ENCODE results near the gene PRR9. TPM values are rescaled to one million over a fixed set of nuclear protein-coding genes. Genes with fewer than 3 reads are reported as not detected.

The PRR9 gene
- total and polyA plus RNA-seq, 8 donors = not detected

DNA sequence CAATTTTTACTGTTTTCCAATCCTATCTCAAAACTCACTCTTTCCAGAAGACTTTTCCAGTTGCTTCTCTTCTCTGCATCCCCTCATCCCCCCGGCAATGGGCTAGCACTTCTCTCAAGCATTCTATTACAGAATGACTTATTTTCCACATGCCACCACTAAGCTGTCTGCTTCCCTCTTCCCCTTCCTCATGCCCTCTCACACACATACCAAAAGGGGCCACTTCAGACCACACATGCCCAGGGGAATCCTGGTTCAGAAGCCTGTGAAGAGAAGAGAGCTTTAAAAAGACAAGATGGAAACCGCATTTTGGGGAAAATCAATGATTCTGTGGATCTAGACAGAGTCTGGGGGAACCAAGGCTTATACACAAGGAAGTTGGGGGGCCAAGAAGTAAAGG is 33.7 kb downstream of the PRR9 start:
- peaks cover 0 to 54% (median 0%) of the 10 kb centered on the region in 3 donors for H3K27me3 ChIP-seq
- no peaks in the 10 kb centered on the region for H3K4me1 ChIP-seq
- no peak overlapping the region for H3K4me3 ChIP-seq
- no peak overlapping the region for H3K27ac ChIP-seq
- no peak for DNase-seq
- H3K36me3 ChIP-seq = no peaks in the 10 kb centered on the region
- H3K9me3 ChIP-seq = no peaks in the 10 kb centered on the region
- WGBS, 5 donors = 78 to 91% (median 81%) methylated on average over 2 of the region's 2 CpGs
- intact Hi-C loops (cut with DNase I; ENCODE audit: low total_unique reads) = no loop called here
- TF ChIP-seq POLR2AphosphoS5 (IDR thresholded peaks at IDR 0.05) = no peak

DNA sequence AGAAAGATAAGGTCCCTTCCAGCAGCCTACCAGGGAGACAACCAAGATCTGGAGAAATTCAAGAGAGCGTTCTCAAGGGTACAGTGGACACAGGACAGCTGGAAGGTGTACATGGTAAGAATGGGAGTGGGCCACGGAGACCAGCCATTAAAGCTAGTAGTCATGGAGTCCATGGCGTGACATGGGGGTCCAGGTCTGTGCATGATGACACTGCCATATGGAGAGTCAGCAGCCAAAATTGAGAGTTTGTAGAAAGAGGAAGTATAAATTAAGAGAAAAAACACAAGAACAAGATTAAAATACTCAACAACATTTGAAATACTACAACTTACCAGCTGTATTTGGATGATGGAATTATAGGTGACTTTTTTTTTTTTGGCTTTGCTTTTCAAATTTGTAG is 34.2 kb downstream of the PRR9 start:
- no peaks in the 10 kb centered on the region for H3K9me3 ChIP-seq
- no peaks in the 10 kb centered on the region for H3K36me3 ChIP-seq
- WGBS, 5 donors = 76 to 92% (median 80%) methylated on average over 3 of the region's 3 CpGs
- H3K4me3 ChIP-seq = no peak overlapping the region
- no peak overlapping the region for H3K27ac ChIP-seq
- no peaks in the 10 kb centered on the region for H3K4me1 ChIP-seq
- TF ChIP-seq POLR2AphosphoS5 (IDR thresholded peaks at IDR 0.05) = no peak
- TF ChIP-seq POLR2A (IDR thresholded peaks at IDR 0.05) = no peak
- TF ChIP-seq, protein P1, sequence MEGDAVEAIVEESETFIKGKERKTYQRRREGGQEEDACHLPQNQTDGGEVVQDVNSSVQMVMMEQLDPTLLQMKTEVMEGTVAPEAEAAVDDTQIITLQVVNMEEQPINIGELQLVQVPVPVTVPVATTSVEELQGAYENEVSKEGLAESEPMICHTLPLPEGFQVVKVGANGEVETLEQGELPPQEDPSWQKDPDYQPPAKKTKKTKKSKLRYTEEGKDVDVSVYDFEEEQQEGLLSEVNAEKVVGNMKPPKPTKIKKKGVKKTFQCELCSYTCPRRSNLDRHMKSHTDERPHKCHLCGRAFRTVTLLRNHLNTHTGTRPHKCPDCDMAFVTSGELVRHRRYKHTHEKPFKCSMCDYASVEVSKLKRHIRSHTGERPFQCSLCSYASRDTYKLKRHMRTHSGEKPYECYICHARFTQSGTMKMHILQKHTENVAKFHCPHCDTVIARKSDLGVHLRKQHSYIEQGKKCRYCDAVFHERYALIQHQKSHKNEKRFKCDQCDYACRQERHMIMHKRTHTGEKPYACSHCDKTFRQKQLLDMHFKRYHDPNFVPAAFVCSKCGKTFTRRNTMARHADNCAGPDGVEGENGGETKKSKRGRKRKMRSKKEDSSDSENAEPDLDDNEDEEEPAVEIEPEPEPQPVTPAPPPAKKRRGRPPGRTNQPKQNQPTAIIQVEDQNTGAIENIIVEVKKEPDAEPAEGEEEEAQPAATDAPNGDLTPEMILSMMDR (IDR thresholded peaks at IDR 0.05) = no peak
- no peak for TF ChIP-seq EP300 (IDR thresholded peaks at IDR 0.05)
- intact Hi-C loops (cut with DNase I; ENCODE audit: low total_unique reads) = no loop called here
- DNase-seq = no peak
- peaks cover 0 to 53% (median 0%) of the 10 kb centered on the region in 3 donors for H3K27me3 ChIP-seq

DNA sequence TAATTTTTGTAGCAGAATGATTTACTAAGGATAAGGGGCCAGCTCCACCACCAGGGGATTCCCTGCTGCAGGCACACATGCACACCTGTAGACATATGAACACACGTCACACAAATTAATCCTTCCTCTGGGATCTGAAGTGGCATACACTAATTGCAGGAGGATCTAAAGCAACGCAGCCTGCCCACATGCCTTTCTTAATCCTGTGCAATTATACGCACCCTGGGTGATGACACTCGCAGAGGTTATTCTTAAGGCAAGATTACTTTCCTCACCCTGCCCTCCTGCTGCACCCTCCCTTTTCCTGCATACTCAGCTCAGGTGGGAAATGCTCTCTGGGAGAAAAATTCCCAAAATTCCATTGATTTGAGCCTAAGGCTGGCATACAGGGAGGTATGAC is 34.6 kb downstream of the PRR9 start:
- H3K9me3 ChIP-seq = no peaks in the 10 kb centered on the region
- TF ChIP-seq EP300 (IDR thresholded peaks at IDR 0.05) = no peak
- TF ChIP-seq POLR2AphosphoS5 (IDR thresholded peaks at IDR 0.05) = no peak
- TF ChIP-seq POLR2A (IDR thresholded peaks at IDR 0.05) = no peak
- 70 to 88% (median 84%) methylated on average over 4 of the region's 4 CpGs for WGBS, 5 donors

DNA sequence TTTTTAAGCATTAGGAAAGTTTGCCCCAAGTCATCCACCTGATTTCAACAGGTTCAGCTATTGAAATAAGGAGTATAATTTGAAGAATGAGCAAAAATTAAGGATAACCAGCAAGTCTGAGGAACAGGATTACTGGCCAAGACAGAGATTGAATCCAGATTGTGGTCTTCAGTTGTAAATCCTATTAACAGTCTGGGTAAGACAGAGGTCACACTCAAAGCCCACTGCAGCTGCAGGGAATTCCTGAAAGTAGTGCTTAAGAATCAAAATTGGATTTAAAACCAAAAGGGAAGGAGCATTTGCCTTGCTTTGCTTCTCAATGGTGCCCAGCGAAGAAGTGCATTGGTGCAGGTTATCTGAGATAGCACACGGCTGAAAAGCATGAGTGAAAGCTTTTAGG is 35.7 kb downstream of the PRR9 start:
- H3K36me3 ChIP-seq = no peaks in the 10 kb centered on the region
- H3K27me3 ChIP-seq = peaks cover 0 to 38% (median 0%) of the 10 kb centered on the region in 3 donors
- TF ChIP-seq POLR2A (IDR thresholded peaks at IDR 0.05) (no peak), EP300 (IDR thresholded peaks at IDR 0.05) (no peak), POLR2AphosphoS5 (IDR thresholded peaks at IDR 0.05) (no peak)
- TF ChIP-seq, protein P1 (IDR thresholded peaks at IDR 0.05) = no peak
- intact Hi-C loops (cut with DNase I; ENCODE audit: low total_unique reads) = no loop called here
- H3K27ac ChIP-seq = no peak overlapping the region
- WGBS, 5 donors = 46 to 88% (median 59%) methylated on average over 2 of the region's 2 CpGs
- no peak overlapping the region for H3K4me3 ChIP-seq
- DNase-seq = no peak
- H3K4me1 ChIP-seq = no peaks in the 10 kb centered on the region
- H3K9me3 ChIP-seq = no peaks in the 10 kb centered on the region

More for the DNA sequence above, 34.6 kb downstream of the PRR9 start:
- no peak for DNase-seq
- Histone ChIP-seq H3K27ac (no peak overlapping the region), H3K27me3 (peaks cover 0 to 49% (median 0%) of the 10 kb centered on the region in 3 donors), H3K4me3 (no peak overlapping the region), H3K36me3 (no peaks in the 10 kb centered on the region), H3K4me1 (no peaks in the 10 kb centered on the region)
- intact Hi-C loops (cut with DNase I; ENCODE audit: low total_unique reads) = no loop called here

DNA sequence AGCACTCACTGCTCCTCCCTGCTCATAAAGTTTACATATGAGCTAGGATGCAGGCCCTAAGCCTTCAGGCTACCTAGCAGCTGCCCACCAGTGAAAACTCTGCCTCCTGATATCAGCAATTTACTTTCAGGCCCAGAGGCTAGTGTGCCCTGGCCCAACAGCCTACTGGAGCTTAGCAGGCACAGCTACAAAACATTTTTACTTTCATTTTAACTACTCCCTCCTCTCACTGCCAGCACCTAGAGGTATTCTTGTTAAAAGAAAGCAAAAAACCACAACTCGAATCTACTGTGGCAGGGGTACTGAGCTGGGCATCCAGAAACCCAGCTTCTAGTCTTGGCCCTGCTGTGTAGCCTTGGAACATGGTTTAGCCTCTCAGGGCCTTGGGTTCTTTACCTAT is 36.3 kb downstream of the PRR9 start:
- TF ChIP-seq EP300 (IDR thresholded peaks at IDR 0.05) = no peak
- TF ChIP-seq, protein P1 (IDR thresholded peaks at IDR 0.05) = no peak
- no peak for TF ChIP-seq POLR2A (IDR thresholded peaks at IDR 0.05)
- no peak for TF ChIP-seq POLR2AphosphoS5 (IDR thresholded peaks at IDR 0.05)
- H3K27me3 ChIP-seq = peaks cover 0 to 34% (median 0%) of the 10 kb centered on the region in 3 donors
- H3K4me3 ChIP-seq = no peak overlapping the region
- no peaks in the 10 kb centered on the region for H3K9me3 ChIP-seq
- no peak for DNase-seq
- intact Hi-C loops (cut with DNase I; ENCODE audit: low total_unique reads) = no loop called here
- WGBS, 5 donors = 29 to 57% (median 50%) methylated on average over 1 of the region's 1 CpG
- no peaks in the 10 kb centered on the region for H3K4me1 ChIP-seq
- no peak overlapping the region for H3K27ac ChIP-seq
- no peaks in the 10 kb centered on the region for H3K36me3 ChIP-seq
